T-helper 2 cell treated with Interferon-gamma antibody and Interleukin-4, amounts not matched to agents 5 μg/mL and 100 μg/mL, for 36 hours (primary cell): ENCODE measurements around the gene TOB1.
"Not testable (repeated sequence)": the region's sequence is repeated elsewhere in the genome, so short reads cannot be mapped to it uniquely, and the experiment has no call there.

Experiments
- DNase-seq: peaks from one replicate; pipeline ENCODE4 v3.0.0; 2021; ENCODE audit warnings: low spot score
- H3K27ac Mint-ChIP-seq: one replicate; pipeline ENCODE4 v1.8.0; 2021; ENCODE audit warnings: mild to moderate bottlenecking, mixed read lengths
- H3K27me3 Mint-ChIP-seq: one replicate; pipeline ENCODE4 v1.8.0; 2021; ENCODE audit warnings: low read depth, mixed read lengths
- H3K36me3 Mint-ChIP-seq: one replicate; pipeline ENCODE4 v1.8.0; 2021; ENCODE audit warnings: low read depth, mixed read lengths
- H3K4me1 Mint-ChIP-seq: one replicate; pipeline ENCODE4 v1.8.0; 2021; ENCODE audit warnings: low read depth, mixed read lengths
- H3K4me3 Mint-ChIP-seq: one replicate; pipeline ENCODE4 v1.8.0; 2022; ENCODE audit warnings: mild to moderate bottlenecking, moderate library complexity, mixed read lengths
- H3K9me3 Mint-ChIP-seq: one replicate; pipeline ENCODE4 v1.8.0; 2021; ENCODE audit warnings: mixed read lengths

The TOB1 gene

GRCh38 chr17:50889528-50890118 is 23.5 kb upstream of the TOB1 start:
- Mint-ChIP-seq H3K27ac (no peak overlapping the region), H3K4me1 (peaks cover 9% of the 10 kb centered on the region), H3K36me3 (no peaks in the 10 kb centered on the region), H3K4me3 (no peak overlapping the region), H3K9me3 (no peaks in the 10 kb centered on the region), H3K27me3 (peaks cover 20% of the 10 kb centered on the region)
- DNase-seq = no peak

- Mint-ChIP-seq H3K4me3 (no peak overlapping the region), H3K36me3 (no peaks in the 10 kb centered on the region), H3K27ac (no peak overlapping the region), H3K4me1 (peaks cover 12% of the 10 kb centered on the region), H3K27me3 (peaks cover 29% of the 10 kb centered on the region), H3K9me3 (no peaks in the 10 kb centered on the region)
- DNase-seq = no peak
These were observed 21.6 kb upstream of the TOB1 start for GRCh38 chr17:50887705-50888245.

GRCh38 chr17:50884439-50885311 is 18.5 kb upstream of the TOB1 start:
- H3K27ac Mint-ChIP-seq = no peak overlapping the region
- no peak for DNase-seq
- H3K36me3 Mint-ChIP-seq = no peaks in the 10 kb centered on the region
- peaks cover 19% of the 10 kb centered on the region for H3K4me1 Mint-ChIP-seq
- H3K4me3 Mint-ChIP-seq = no peak overlapping the region
- peaks cover 29% of the 10 kb centered on the region for H3K27me3 Mint-ChIP-seq
- peaks cover 4% of the 10 kb centered on the region for H3K9me3 Mint-ChIP-seq

- DNase-seq = no peak
- no peak overlapping the region for H3K4me3 Mint-ChIP-seq
- H3K27me3 Mint-ChIP-seq = peaks cover 27% of the 10 kb centered on the region
- H3K27ac Mint-ChIP-seq = no peak overlapping the region
- no peaks in the 10 kb centered on the region for H3K36me3 Mint-ChIP-seq
- H3K4me1 Mint-ChIP-seq = peaks cover 19% of the 10 kb centered on the region
- peaks cover 4% of the 10 kb centered on the region for H3K9me3 Mint-ChIP-seq
These were observed 17.8 kb upstream of the TOB1 start for GRCh38 chr17:50883850-50884438.

- Mint-ChIP-seq H3K4me1 (peaks cover 17% of the 10 kb centered on the region), H3K4me3 (no peak overlapping the region)
- no peak for DNase-seq
These were observed 16.7 kb upstream of the TOB1 start for GRCh38 chr17:50882851-50883250.

GRCh38 chr17:50881182-50881581 is 15.0 kb upstream of the TOB1 start:
- no peak overlapping the region for H3K27ac Mint-ChIP-seq
- peaks cover 10% of the 10 kb centered on the region for H3K4me1 Mint-ChIP-seq
- no peak for DNase-seq
- no peaks in the 10 kb centered on the region for H3K36me3 Mint-ChIP-seq
- peaks cover 36% of the 10 kb centered on the region for H3K27me3 Mint-ChIP-seq
- no peak overlapping the region for H3K4me3 Mint-ChIP-seq
- H3K9me3 Mint-ChIP-seq = peaks cover 4% of the 10 kb centered on the region

More at GRCh38 chr17:50882851-50883250, 16.7 kb upstream of the TOB1 start:
- Mint-ChIP-seq H3K9me3 (peaks cover 4% of the 10 kb centered on the region), H3K36me3 (no peaks in the 10 kb centered on the region), H3K27me3 (peaks cover 30% of the 10 kb centered on the region), H3K27ac (no peak overlapping the region)

GRCh38 chr17:50879086-50879485 is 12.9 kb upstream of the TOB1 start:
- Mint-ChIP-seq H3K9me3 (peaks cover 4% of the 10 kb centered on the region), H3K4me3 (no peak overlapping the region), H3K36me3 (no peaks in the 10 kb centered on the region), H3K4me1 (peaks cover 10% of the 10 kb centered on the region), H3K27me3 (peaks cover 48% of the 10 kb centered on the region), H3K27ac (no peak overlapping the region)
- DNase-seq = no peak

- peaks cover 54% of the 10 kb centered on the region for H3K27me3 Mint-ChIP-seq
- H3K4me3 Mint-ChIP-seq = no peak overlapping the region
- DNase-seq = no peak
- H3K9me3 Mint-ChIP-seq = peaks cover 4% of the 10 kb centered on the region
- no peak overlapping the region for H3K27ac Mint-ChIP-seq
- peaks cover 15% of the 10 kb centered on the region for H3K4me1 Mint-ChIP-seq
- H3K36me3 Mint-ChIP-seq = no peaks in the 10 kb centered on the region
These were observed 11.7 kb upstream of the TOB1 start for GRCh38 chr17:50877838-50878237.

GRCh38 chr17:50877042-50877441 is 10.9 kb upstream of the TOB1 start:
- H3K36me3 Mint-ChIP-seq, H3K9me3 Mint-ChIP-seq, H3K4me3 Mint-ChIP-seq, DNase-seq, H3K27ac Mint-ChIP-seq: not testable (repeated sequence)
- Mint-ChIP-seq H3K27me3 (peaks cover 54% of the 10 kb centered on the region), H3K4me1 (peaks cover 20% of the 10 kb centered on the region)

GRCh38 chr17:50875074-50875473 is 8.9 kb upstream of the TOB1 start:
- Mint-ChIP-seq H3K9me3 (peaks cover 2% of the 10 kb centered on the region), H3K36me3 (no peaks in the 10 kb centered on the region), H3K27ac (no peak overlapping the region), H3K4me1 (peaks cover 23% of the 10 kb centered on the region), H3K4me3 (no peak overlapping the region), H3K27me3 (peaks cover 53% of the 10 kb centered on the region)
- no peak for DNase-seq

GRCh38 chr17:50872710-50873424 is 6.7 kb upstream of the TOB1 start:
- Mint-ChIP-seq H3K9me3 (no peaks in the 10 kb centered on the region), H3K27ac (no peak overlapping the region), H3K36me3 (no peaks in the 10 kb centered on the region), H3K27me3 (peaks cover 46% of the 10 kb centered on the region), H3K4me1 (peaks cover 36% of the 10 kb centered on the region), H3K4me3 (peak overlapping the region; percentile 29)
- DNase-seq = peak; percentile 44

GRCh38 chr17:50871898-50872297 is 5.7 kb upstream of the TOB1 start:
- H3K27ac Mint-ChIP-seq = no peak overlapping the region
- H3K4me3 Mint-ChIP-seq = peak overlapping the region; percentile 72
- H3K27me3 Mint-ChIP-seq = peaks cover 42% of the 10 kb centered on the region
- no peak for DNase-seq
- peaks cover 42% of the 10 kb centered on the region for H3K4me1 Mint-ChIP-seq
- H3K9me3 Mint-ChIP-seq = no peaks in the 10 kb centered on the region
- H3K36me3 Mint-ChIP-seq = no peaks in the 10 kb centered on the region

GRCh38 chr17:50871364-50871763 is 5.2 kb upstream of the TOB1 start:
- peaks cover 42% of the 10 kb centered on the region for H3K4me1 Mint-ChIP-seq
- peaks cover 38% of the 10 kb centered on the region for H3K27me3 Mint-ChIP-seq
- H3K36me3 Mint-ChIP-seq = no peaks in the 10 kb centered on the region
- peak; percentile 54 for DNase-seq
- no peaks in the 10 kb centered on the region for H3K9me3 Mint-ChIP-seq
- H3K27ac Mint-ChIP-seq = peak overlapping the region; percentile 50
- peak overlapping the region; percentile 72 for H3K4me3 Mint-ChIP-seq
